PC-9 (cell line): ENCODE measurements around the gene RORC. TPM values are rescaled to one million over a fixed set of nuclear protein-coding genes. Genes with fewer than 3 reads are reported as not detected.

Experiments
- BruUV-seq: library from RNA; stranded (reverse); fragments of 400-500 nt; replicated peaks from 2 replicates; lab custom pipeline; 2021; lab: Mats Ljungman, UMichigan
- CTCF ChIA-PET: fragments of 300-600 bp; sonication (Branson Sonifier 250); formaldehyde crosslinking; loops from one replicate; lab custom pipeline; 2022; ENCODE audit warnings: antibody characterized with exemption; lab: Charles Lee
- POLR2A ChIA-PET: fragments of 300-600 bp; sonication (Branson Sonifier 250); formaldehyde crosslinking; loops from one replicate; lab custom pipeline; 2022; ENCODE audit warnings: antibody characterized with exemption; ENCODE audit not compliant: unreplicated experiment; lab: Charles Lee
- DNase-seq, 2 experiments: peaks; one replicate each; pipeline versions ENCODE4 v3.0.0 to v3.0.0-alpha.2; 2015 to 2022; ENCODE audit warnings: mixed read lengths in 1 of 2
- H2AFZ ChIP-seq: fragments of 200-600 bp; sonication (generic); 2 replicates; pipeline ENCODE4 v1.8.1; 2017; ENCODE audit warnings: antibody characterized with exemption
- H3F3A ChIP-seq: fragments of 200-600 bp; sonication (generic); 2 replicates; pipeline ENCODE4 v1.8.1; 2017; ENCODE audit warnings: antibody characterized with exemption, mild to moderate bottlenecking, low read depth; ENCODE audit not compliant: insufficient read depth
- H3K27ac ChIP-seq: fragments of 200-600 bp; sonication (generic); 2 replicates; pipeline ENCODE4 v1.6.1; 2016; ENCODE audit warnings: mixed run types
- H3K27me3 ChIP-seq: fragments of 200-600 bp; sonication (generic); 2 replicates; pipeline ENCODE4 v1.6.1; 2016; ENCODE audit warnings: low read depth, mixed run types; ENCODE audit not compliant: insufficient read depth
- H3K36me3 ChIP-seq: fragments of 200-600 bp; sonication (generic); 2 replicates; pipeline ENCODE4 v1.6.1; 2016; ENCODE audit warnings: low read depth, mixed run types
- H3K4me1 ChIP-seq: fragments of 200-600 bp; sonication (generic); replicated peaks from 2 replicates; pipeline ENCODE4 v1.6.1; 2016; ENCODE audit warnings: mixed run types; ENCODE audit not compliant: insufficient read depth
- H3K4me2 ChIP-seq: fragments of 200-600 bp; sonication (generic); 2 replicates; pipeline ENCODE4 v1.6.1; 2017; ENCODE audit warnings: mixed run types
- H3K4me3 ChIP-seq: fragments of 200-600 bp; sonication (generic); 2 replicates; pipeline ENCODE4 v1.6.1; 2016; ENCODE audit warnings: mixed run types
- H3K79me2 ChIP-seq: fragments of 200-600 bp; sonication (generic); 2 replicates; pipeline ENCODE4 v1.6.1; 2017; ENCODE audit warnings: low read depth, mixed run types
- H3K9me2 ChIP-seq: fragments of 200-600 bp; sonication (generic); 2 replicates; pipeline ENCODE4 v1.8.1; 2017; ENCODE audit warnings: mild to moderate bottlenecking; ENCODE audit not compliant: insufficient read depth
- H3K9me3 ChIP-seq: fragments of 200-600 bp; sonication (generic); 2 replicates; pipeline ENCODE4 v1.8.1; 2016; ENCODE audit warnings: low read depth; ENCODE audit not compliant: insufficient read depth
- H4K20me1 ChIP-seq: fragments of 200-600 bp; sonication (generic); 2 replicates; pipeline ENCODE4 v1.8.1; 2017; ENCODE audit not compliant: insufficient read depth
- CTCF ChIP-seq: fragments of 200-600 bp; sonication (generic); conservative IDR thresholded peaks from 2 replicates; pipeline ENCODE4 v1.6.1; 2017; ENCODE audit warnings: mixed run types, antibody characterized with exemption, mild to moderate bottlenecking, moderate library complexity
- EZH2 ChIP-seq: fragments of 200-600 bp; sonication (generic); IDR thresholded peaks from 2 replicates; pipeline ENCODE4 v1.8.0; 2017; ENCODE audit warnings: antibody characterized with exemption, low read depth
- intact Hi-C: fragments of 100-400 bp; cut with micrococcal nuclease; formaldehyde crosslinking; loops from one replicate; pipeline ENCODE4 v1.10.0; 2022; ENCODE audit not compliant: unreplicated experiment
- total RNA-seq: library from RNA; stranded (reverse); gene quantifications from 2 replicates; pipeline ENCODE4 v1.2.3, GENCODE V29; 2021

The RORC gene
- total RNA-seq, 1 experiment from 2014 or later: 0.35 TPM

DNA sequence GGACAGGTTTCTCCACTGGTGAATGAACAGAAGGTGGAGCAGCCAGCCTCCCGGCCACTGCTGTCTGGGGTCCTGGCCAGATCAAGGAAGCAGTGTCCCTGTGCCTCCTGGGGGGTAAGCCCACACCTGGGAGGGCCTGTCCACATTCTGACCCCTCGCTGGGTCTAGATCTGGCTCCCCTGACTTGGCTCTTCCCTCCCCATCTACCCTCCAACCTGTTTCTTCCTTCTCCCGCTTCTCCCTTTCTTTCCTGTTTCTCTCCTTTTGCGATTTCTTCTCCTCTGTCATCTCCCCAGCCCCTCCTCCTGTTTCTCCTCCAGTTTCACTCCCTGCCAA is 378 bp downstream of the RORC start:
- no peak for DNase-seq
- H2AFZ ChIP-seq: no peak overlapping the region
- POLR2A ChIA-PET: no interaction called here
- TF ChIP-seq EZH2 (no peak), CTCF (no peak)
- no TSS peak for BruUV-seq
- intact Hi-C loops: loop anchor here (10.0 kb wide), 1 partner anchor 546 kb away; the partner anchor contains the start of gene ZNF687
- H3F3A ChIP-seq: peaks cover 6% of the 10 kb centered on the region; the same call in 1 of the 2 replicates
- H3K4me3 ChIP-seq: no peak overlapping the region
- H3K36me3 ChIP-seq: no peaks in the 10 kb centered on the region
- no peaks in the 10 kb centered on the region for H3K9me2 ChIP-seq
- CTCF ChIA-PET: interaction anchor here (0.7 to 1.0 kb wide), 2 partner anchors 9 to 261 kb away, joined by 4 read pairs; partner anchors contain the start of gene C2CD4D
- H3K4me1 ChIP-seq: peaks cover 36% of the 10 kb centered on the region
- H3K27me3 ChIP-seq: no peaks in the 10 kb centered on the region
- no peaks in the 10 kb centered on the region for H4K20me1 ChIP-seq
- 0 out of 2 replicates have a peak overlapping the region, but pooled peaks have one; percentile 31 for H3K4me2 ChIP-seq
- H3K79me2 ChIP-seq: no peaks in the 10 kb centered on the region
- H3K27ac ChIP-seq: no peak overlapping the region
- H3K9me3 ChIP-seq: no peaks in the 10 kb centered on the region

- no peaks in the 10 kb centered on the region for H4K20me1 ChIP-seq
- no peaks in the 10 kb centered on the region for H3K9me2 ChIP-seq
- no peaks in the 10 kb centered on the region for H3K36me3 ChIP-seq
- no peaks in the 10 kb centered on the region for H3K79me2 ChIP-seq
- no peak for TF ChIP-seq EZH2
- TF ChIP-seq CTCF: no peak
- H3K9me3 ChIP-seq: no peaks in the 10 kb centered on the region
- H3K4me2 ChIP-seq: no peak overlapping the region
- no peak overlapping the region for H3K27ac ChIP-seq
- DNase-seq: no peak
- no peaks in the 10 kb centered on the region for H3K27me3 ChIP-seq
- BruUV-seq: no TSS peak
- intact Hi-C loops: loop anchor here (10.0 kb wide), 1 partner anchor 545 kb away; the partner anchor contains the start of gene ZNF687
- peaks cover 38% of the 10 kb centered on the region for H3K4me1 ChIP-seq
- ChIA-PET POLR2A (interaction anchor here (0.6 kb wide), 2 partner anchors 8 to 66 kb away, joined by 3 to 6 read pairs; no protein-coding TSS in a partner anchor), CTCF (interaction anchor here (0.6 to 1.0 kb wide), 3 partner anchors 10 to 210 kb away, joined by 3 to 4 read pairs (median 4); partner anchors contain the start of gene C2CD4D)
- no peak overlapping the region for H2AFZ ChIP-seq
- no peak overlapping the region for H3K4me3 ChIP-seq
- no peaks in the 10 kb centered on the region for H3F3A ChIP-seq
Observed at GRCh38 chr1:151830055-151830454, 1.5 kb downstream of the RORC start.

DNA sequence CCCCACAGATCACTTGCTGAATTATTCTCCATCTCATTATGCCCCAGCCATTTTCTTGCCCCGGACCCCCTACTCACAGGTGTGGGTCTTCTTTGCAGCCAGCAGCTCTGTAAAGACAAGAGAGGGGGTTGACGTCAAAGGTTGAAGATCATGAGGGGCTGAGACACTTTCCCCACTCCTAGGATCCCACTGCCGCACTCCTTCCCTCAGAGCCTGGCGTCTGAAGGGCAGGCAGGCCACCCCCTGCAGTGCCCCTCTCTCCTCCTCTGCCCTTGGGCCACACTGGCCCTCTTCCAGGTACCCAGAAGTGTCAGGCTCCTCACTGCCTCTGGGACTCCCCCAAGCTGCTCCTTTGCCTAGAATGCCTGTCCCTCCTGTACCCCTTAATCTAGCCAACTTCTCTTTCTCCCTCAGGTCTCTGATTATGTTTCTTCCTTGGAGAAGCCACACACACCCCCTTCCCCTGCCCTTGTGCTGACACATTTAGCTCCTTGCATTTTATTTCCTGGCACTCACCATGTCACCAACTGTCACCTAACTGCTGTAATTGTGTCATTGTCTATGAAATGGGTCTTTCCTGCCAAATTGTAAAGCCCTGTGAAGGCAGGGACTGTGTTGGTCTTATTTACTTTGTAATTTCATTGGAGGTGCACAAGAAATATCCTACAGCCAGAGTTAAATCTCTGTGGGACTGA is 2.1 kb downstream of the RORC start:
- POLR2A ChIA-PET: no interaction called here
- no peaks in the 10 kb centered on the region for H3K9me2 ChIP-seq
- no peak for TF ChIP-seq CTCF
- TF ChIP-seq EZH2: no peak
- H3F3A ChIP-seq: no peaks in the 10 kb centered on the region
- no peak overlapping the region for H3K4me3 ChIP-seq
- H2AFZ ChIP-seq: no peak overlapping the region
- DNase-seq: no peak
- no TSS peak for BruUV-seq
- H3K79me2 ChIP-seq: no peaks in the 10 kb centered on the region
- CTCF ChIA-PET: interaction anchor here (0.6 to 0.7 kb wide), 2 partner anchors 14 to 42 kb away, joined by 4 read pairs; no protein-coding TSS in a partner anchor
- H3K27me3 ChIP-seq: no peaks in the 10 kb centered on the region
- no peaks in the 10 kb centered on the region for H3K9me3 ChIP-seq
- no peak overlapping the region for H3K27ac ChIP-seq
- no peak overlapping the region for H3K4me2 ChIP-seq
- H4K20me1 ChIP-seq: no peaks in the 10 kb centered on the region
- peaks cover 38% of the 10 kb centered on the region for H3K4me1 ChIP-seq
- H3K36me3 ChIP-seq: no peaks in the 10 kb centered on the region
- intact Hi-C loops: loop anchor here (2.0 to 10.0 kb wide), 2 partner anchors 87 to 545 kb away; partner anchors contain the start of gene ZNF687
